GM18909 (cell line): Measurements from ENCODE around the gene TXNDC2.

Experiments
- ATAC-seq: cut with Tn5 transposase; IDR thresholded peaks from one replicate; pipeline ENCODE4 v1.9.1; 2021; ENCODE audit warnings: mild to moderate bottlenecking; ENCODE audit not compliant: unreplicated experiment, poor library complexity

TXNDC2 gene

GRCh38 chr18:9926977-9927376 lies 41.2 kb downstream of the TXNDC2 start:
- ATAC-seq: no peak

GRCh38 chr18:9927392-9928063 lies 41.8 kb downstream of the TXNDC2 start:
- no peak for ATAC-seq

- ATAC-seq: no peak
Observed at GRCh38 chr18:9928646-9929259, 43.0 kb downstream of the TXNDC2 start.

DNA sequence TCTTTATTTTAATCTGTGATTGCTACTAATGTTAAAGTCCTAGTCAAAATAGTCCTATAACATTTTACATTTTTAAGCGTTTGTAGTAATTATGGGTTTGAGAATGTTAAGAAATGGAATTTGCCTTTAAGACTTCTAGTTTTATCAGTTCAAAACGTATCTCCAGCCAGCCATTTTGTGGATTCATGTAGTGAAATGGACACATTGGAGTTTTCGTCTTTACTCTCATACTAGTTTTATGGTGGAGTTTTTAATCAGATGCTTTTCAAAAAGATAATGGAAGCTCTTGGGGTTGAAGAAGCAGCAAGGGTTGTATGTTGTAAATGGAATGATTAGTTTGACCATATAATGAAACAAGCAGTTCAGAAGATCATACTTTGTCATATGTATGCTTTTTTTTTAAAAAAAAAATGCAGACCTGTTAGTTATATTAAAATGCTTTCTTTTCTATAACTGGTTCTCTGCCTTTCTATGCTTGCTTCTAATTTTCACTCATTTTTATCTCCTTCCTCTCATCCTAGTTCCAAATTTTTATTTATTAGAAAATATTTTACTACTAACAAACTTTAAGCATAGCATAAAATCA lies 44.6 kb downstream of the TXNDC2 start:
- ATAC-seq: no peak

- no peak for ATAC-seq
Observed at GRCh38 chr18:9931146-9931545, 45.4 kb downstream of the TXNDC2 start.

DNA sequence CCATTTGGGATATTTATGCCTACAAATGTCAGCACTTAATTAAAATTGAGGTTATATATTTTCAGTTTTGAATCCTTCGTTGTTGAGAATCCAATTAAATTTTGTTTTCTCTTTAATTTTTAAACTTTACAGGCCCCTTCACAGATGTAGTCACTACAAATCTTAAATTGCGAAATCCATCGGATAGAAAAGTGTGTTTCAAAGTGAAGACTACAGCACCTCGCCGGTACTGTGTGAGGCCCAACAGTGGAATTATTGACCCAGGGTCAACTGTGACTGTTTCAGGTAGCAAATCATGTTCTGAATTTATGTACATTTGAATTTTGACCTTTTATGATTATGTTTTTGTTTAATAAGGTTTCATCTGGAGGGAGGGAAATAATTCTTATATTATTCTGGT lies 45.9 kb downstream of the TXNDC2 start:
- no peak for ATAC-seq

DNA sequence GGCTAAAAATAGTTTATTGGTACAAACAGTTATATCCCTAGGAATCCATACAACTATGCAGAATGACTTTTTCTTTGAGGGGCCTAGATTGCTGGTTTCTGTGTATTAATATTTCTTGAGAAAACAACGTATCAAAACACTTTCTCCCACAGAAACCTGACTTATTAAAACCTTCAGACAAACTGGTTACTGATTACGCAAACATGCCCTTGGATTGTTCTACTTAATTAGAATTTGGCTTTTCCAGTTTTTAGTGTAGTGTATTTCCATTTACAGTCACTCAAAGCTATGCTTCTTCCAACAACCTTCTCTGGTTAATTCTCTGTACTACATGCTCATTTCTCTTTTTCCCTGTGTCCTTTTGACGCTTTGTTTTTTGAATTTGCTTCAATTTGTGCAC lies 48.1 kb downstream of the TXNDC2 start:
- no peak for ATAC-seq

- ATAC-seq: no peak
Observed at GRCh38 chr18:9934274-9934673, 48.5 kb downstream of the TXNDC2 start.
